ENCODE data around the gene MYOM3.

DNA sequence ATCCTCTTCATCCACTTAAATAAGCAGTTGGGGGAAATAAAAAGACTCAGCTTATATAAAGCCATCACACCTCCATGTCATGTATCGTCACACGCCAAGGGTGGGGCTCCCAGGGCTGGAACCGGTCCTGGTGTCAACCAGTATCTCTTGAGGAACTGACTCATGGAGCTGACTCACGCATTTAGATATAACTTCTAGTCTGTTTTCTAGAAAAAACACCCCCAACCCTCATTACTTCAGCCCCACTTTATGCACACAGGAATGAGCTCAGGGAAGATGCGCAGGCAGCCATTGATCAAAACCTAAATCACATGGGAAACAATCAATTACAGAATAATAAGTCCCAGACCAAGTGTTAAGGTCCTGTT lies 37.9 kb upstream of the MYOM3 start:
- TF ChIP-seq, protein P1, sequence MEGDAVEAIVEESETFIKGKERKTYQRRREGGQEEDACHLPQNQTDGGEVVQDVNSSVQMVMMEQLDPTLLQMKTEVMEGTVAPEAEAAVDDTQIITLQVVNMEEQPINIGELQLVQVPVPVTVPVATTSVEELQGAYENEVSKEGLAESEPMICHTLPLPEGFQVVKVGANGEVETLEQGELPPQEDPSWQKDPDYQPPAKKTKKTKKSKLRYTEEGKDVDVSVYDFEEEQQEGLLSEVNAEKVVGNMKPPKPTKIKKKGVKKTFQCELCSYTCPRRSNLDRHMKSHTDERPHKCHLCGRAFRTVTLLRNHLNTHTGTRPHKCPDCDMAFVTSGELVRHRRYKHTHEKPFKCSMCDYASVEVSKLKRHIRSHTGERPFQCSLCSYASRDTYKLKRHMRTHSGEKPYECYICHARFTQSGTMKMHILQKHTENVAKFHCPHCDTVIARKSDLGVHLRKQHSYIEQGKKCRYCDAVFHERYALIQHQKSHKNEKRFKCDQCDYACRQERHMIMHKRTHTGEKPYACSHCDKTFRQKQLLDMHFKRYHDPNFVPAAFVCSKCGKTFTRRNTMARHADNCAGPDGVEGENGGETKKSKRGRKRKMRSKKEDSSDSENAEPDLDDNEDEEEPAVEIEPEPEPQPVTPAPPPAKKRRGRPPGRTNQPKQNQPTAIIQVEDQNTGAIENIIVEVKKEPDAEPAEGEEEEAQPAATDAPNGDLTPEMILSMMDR (IDR thresholded peaks at IDR 0.05) = no peak
- TF ChIP-seq POLR2A (IDR thresholded peaks at IDR 0.05) (no peak), POLR2AphosphoS5 (IDR thresholded peaks at IDR 0.05) (no peak)

All from stomach (tissue), 4 donors.